Stimulated activated CD4-positive, alpha-beta T cell treated with anti-CD3 and anti-CD28 coated beads, Interleukin-4, amount 100 ng/mL, for 1 hour (primary cell): Measurements from ENCODE around the gene CASZ1.

ENCODE experiments used
- DNase-seq: peaks from one replicate; pipeline ENCODE4 v3.0.0-alpha.2; 2020

Gene CASZ1

GRCh38 chr1:10772711-10773110 lies 23.7 kb downstream of the CASZ1 start:
- no peak for DNase-seq

- DNase-seq, result no peak
Observed at GRCh38 chr1:10771789-10772188, 24.7 kb downstream of the CASZ1 start.

DNA sequence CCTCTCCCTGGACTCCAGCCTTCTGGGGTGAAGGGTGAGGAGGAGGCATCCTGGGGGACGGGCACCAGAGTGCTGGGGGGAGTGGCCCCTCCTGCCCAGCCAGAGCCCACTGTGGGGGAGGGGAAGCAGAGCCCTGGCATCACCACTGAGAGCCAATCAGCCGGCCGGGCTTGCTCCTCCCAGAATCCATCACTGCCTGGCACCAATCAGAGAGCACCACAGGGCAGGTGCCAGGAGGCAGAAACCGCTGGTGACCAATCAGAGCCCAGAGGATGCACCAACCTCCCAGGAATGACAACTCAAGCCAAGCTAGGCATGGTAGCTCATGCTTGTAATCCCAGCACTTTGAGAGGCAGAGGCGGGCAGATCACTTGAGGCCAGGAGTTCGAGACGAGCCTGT lies 27.9 kb downstream of the CASZ1 start:
- no peak for DNase-seq

DNA sequence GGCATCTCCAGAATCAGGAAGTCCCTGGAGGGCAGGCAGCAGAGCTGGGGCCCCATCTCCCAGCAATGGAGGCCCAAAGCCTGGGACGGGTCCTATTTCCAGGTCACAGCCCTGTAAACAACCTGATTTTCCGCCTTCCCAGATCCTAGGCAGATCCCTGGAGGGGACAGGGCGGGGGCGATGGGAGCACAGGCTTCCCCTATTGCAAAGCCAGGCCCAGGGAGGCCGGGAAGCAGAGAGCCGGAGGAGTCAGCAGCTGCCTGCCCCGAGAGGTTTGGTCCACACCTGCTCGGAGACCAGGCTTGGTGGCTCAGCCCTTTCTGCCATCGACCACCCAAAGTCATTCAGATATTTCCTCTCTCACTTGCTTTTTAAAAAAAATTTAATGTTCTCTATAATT lies 29.2 kb downstream of the CASZ1 start:
- no peak for DNase-seq

- DNase-seq, result no peak
Observed at GRCh38 chr1:10765734-10766478, 30.5 kb downstream of the CASZ1 start.

DNA sequence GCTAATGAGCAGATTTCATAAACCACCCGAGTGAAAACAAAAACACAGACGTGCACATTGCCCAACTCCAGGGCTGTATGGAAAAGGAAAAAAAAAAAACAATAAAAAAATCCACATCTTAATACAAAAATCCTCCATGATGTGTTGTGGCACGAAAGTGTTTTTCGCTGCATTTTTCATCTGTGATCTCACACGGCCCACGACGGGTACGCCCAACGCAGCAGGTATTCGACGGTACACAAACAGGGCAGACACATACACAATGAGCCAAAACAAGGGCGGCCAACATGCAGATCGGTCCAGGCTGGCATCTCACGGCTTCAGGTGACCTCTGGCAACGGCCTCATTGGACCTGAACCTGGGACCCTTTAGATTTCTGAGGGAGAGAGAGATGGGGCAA lies 31.1 kb downstream of the CASZ1 start:
- no peak for DNase-seq

- DNase-seq, result no peak
Observed at GRCh38 chr1:10764296-10764798, 32.1 kb downstream of the CASZ1 start.

DNA sequence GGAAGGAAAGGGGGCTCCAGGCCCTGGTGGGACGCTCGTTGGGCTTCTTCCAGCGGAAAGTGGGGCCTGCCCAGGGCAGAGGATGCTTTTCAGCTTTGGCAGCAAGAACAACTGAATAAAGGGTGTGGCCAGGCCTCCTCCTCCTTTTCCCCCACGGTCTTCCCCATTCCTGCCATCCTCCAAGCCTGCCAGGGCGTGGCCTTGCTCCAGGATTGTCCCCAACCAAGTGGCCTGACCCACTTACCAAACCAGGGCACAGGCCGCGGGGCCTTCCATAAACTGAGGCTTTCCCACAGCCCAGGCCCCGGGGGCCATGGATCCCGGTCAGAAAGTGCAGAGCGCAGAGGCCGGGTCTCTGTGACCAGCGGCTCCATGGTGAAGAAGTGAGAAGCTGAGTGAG lies 33.6 kb downstream of the CASZ1 start:
- DNase-seq, result no peak

- DNase-seq, result no peak
Observed at GRCh38 chr1:10762153-10762523, 34.3 kb downstream of the CASZ1 start.

DNA sequence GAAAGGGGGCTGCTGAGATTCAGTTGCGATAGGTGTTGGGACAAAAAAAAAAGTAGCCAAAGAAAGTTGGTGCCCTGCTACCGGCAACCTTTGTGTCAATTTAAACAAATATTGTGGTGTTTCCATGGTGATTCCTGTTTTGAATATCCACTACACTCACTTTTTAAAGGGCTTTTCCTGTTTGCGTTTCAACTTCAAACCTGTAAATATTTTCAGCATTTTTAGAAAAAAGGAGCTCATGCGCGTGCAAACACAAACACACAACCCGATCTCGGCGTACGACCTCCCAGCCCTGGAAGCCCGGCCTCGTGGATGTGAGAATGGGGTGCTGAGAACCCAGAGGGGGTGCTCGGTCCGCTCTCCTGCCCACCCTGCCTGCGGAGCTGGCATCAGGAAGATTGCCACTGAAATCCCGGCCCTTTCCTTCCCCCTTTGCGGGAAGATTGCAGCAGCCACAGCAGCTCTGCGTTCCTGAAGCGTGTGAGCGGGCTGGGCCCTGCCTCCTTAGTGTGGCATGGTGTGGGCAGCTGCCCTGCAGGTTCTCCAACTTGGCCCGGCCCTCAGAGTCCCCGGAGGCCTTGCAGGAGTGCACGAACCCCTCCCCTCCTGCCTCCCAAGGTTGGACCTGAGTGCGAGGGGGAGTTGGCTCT lies 34.8 kb downstream of the CASZ1 start:
- no peak for DNase-seq

GRCh38 chr1:10760566-10761502 lies 35.6 kb downstream of the CASZ1 start:
- DNase-seq, result no peak

DNA sequence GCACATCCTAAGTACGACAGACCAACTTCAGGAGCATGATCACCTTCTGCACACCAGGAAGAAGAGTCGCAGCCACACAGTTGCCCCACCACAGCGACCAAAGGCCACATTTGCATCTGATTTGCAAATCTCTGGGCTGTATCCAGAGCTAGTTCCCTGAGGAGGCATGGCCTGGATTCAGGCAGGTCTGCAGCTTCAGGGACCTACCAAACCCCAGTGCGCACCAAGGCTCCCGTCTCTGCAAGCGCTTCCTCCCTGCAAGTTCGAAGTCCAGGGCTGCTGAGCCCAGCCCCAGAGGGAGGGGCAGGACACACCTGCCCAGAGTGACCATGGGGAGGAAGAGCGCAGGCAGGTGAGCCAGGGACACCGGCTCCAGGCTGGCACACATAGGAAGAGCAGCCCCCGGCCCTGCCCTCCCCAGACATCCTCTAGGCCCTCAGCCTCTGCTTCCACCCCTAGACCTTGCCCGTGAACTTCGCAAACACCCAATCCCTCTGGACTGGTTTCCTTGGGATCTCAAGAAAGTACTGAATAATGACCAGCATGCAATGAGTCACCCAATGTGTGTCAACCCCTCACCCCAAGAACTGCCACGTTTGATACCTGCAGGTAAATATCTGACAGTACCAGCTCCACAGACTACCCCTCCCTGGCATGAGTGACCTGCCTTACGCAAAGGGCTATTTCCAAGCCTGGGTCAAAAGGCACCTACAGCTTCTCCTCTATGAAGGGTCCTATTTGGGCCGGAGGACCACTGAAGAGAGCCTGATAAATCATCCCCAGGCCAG lies 36.8 kb downstream of the CASZ1 start:
- no peak for DNase-seq

GRCh38 chr1:10756842-10757241 lies 39.6 kb downstream of the CASZ1 start:
- DNase-seq, result no peak

- peak; percentile 59 for DNase-seq
Observed at GRCh38 chr1:10755970-10756521, 40.4 kb downstream of the CASZ1 start.

GRCh38 chr1:10754568-10755329 lies 41.7 kb downstream of the CASZ1 start:
- DNase-seq, result no peak

- DNase-seq, result no peak
Observed at GRCh38 chr1:10753299-10753698, 43.1 kb downstream of the CASZ1 start.

DNA sequence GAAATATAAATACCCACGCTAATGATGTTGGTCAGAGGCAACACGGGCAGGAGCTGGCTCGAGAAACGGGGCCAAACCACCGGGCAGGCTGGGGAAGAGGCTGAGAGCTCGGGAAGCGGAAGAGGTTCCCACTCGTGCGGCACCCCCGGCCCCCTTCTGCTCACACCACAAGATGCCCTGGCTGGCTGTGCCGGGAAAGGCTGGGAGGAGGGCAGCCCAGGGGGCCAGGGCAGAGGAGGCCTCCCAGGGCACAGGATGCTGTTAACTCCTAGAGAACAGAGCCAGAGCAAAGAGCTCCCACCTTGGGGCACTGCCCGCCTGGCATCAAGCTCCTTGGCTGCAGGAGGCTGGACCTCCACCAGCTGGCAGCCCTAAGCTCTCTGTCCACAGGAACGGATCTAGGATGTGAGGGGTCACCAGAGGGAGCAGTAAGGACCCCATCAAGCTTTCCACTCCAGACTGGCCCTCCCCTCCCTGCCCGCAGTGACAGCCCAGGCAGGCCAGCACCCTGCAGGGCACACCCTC lies 44.8 kb downstream of the CASZ1 start:
- no peak for DNase-seq

- DNase-seq, result no peak
Observed at GRCh38 chr1:10751160-10751559, 45.3 kb downstream of the CASZ1 start.

DNA sequence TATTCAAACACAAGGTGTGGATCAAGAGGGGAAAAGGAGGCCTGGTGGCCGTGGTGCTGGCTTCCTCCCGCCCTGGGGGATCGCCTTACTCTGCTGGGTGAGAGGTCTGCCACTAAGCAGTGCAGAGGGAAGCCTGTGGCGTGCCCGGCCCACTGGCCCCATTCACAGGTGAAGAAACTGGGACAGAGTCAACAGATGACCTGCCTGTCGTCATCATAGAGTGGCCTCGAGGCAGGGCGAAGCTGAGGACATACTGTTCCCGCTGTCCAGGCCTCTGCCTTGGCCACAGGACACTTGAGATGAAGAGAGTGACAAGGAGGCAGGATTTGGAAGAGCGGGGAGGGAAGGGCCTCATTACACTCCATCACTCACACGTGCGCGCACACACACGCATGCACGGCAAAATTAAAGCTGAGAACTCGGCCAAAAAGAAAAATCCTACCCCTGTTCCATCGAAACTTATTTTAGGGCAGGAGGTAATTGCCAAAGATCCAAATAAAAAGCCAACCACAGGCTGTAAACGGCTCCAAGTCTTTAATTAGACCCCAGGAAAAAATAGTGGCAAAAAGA lies 50.5 kb downstream of the CASZ1 start:
- DNase-seq, result no peak

- DNase-seq, result no peak
Observed at GRCh38 chr1:10745383-10745782, 51.1 kb downstream of the CASZ1 start.
